ENCODE measurements around the gene LRRC59.
"Not testable (repeated sequence)": the region's sequence is repeated elsewhere in the genome, so short reads cannot be mapped to it uniquely, and the experiment has no call there.

Gene LRRC59

DNA sequence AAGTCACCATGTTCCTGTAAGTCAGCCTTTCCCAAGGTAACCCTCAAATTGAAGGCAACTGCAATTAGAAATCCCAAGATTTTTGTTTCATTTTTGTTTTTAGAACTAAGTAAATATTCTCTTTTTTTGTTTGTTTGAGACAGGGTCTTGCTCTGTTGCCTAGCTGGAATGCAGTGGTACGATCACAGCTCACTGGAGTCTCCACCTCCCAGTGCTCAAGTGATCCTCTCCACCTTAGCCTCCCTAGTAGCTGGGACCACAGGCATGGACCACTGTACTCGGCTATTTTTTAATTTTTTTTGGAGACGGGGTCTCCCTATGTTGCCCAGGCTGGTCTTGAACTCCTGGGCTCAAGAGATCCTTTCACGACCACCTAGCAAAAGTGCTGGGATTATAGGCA lies 10.6 kb upstream of the LRRC59 start:
- Histone ChIP-seq H3K27ac (no peak overlapping the region), H3K27me3 (peaks cover 12% of the 10 kb centered on the region), H3K4me3 (ENCODE audit: low read depth in 1 of 2, low read length in 1 of 2) (no peak overlapping the region), H3K9me3 (no peaks in the 10 kb centered on the region), H3K36me3 (no peaks in the 10 kb centered on the region), H3K4me1 (ENCODE audit: control insufficient read depth in 1 of 2, insufficient read depth in 1 of 2, low read depth in 1 of 2, low read length in 1 of 2) (no peaks in the 10 kb centered on the region)
- no peak for TF ChIP-seq CTCF (IDR thresholded peaks at IDR 0.05)

DNA sequence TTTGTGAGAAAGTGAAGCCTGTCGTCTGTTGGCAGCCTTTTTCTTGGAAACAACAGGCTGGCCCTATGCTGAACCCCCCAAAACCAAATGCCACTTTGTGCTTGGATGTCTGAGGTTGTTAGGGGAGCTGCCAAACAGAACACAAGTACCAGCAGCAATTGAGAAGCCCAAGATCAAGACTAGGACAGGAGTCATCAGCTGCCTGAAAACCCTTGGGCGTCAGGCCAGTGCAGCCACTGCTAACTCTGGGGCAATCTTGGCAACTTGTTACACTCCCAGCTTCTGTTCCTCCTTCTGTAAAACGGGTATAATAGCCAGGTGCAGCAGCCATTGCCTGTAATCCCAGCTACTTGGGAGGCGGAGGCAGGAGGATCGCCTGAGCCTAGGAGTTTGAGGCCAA lies 9.3 kb upstream of the LRRC59 start:
- H3K36me3 ChIP-seq, result no peaks in the 10 kb centered on the region
- H3K4me1 ChIP-seq (ENCODE audit: control insufficient read depth in 1 of 2, insufficient read depth in 1 of 2, low read depth in 1 of 2, low read length in 1 of 2), result no peaks in the 10 kb centered on the region
- no peak for TF ChIP-seq CTCF (IDR thresholded peaks at IDR 0.05)
- no peaks in the 10 kb centered on the region for H3K9me3 ChIP-seq
- no peak overlapping the region for H3K27ac ChIP-seq
- H3K4me3 ChIP-seq (ENCODE audit: low read depth in 1 of 2, low read length in 1 of 2), result no peak overlapping the region
- peaks cover 7% of the 10 kb centered on the region for H3K27me3 ChIP-seq

DNA sequence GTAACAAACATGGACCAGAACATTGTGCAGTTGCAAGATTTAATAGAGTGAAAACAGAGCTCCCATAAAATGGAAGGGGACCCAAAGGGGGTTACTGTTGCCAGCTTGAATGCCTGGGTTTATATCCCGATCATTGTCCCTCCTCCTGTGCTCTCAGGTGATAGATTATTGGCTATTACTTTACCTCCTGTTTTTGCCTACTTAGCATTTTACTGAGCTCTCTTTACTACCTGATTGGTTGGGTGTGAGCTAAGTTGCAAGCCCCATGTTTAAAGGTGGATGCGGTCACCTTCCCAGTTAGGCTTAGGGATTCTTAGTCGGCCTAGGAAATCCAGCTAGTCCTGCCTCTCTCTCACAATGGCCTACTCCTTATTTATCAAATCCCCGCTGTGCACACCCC lies 8.0 kb upstream of the LRRC59 start:
- H3K4me3 ChIP-seq (ENCODE audit: low read depth in 1 of 2, low read length in 1 of 2); H3K4me1 ChIP-seq (ENCODE audit: control insufficient read depth in 1 of 2, insufficient read depth in 1 of 2, low read depth in 1 of 2, low read length in 1 of 2); H3K27me3 ChIP-seq; H3K27ac ChIP-seq; H3K36me3 ChIP-seq; H3K9me3 ChIP-seq: not testable (repeated sequence)

GRCh38 chr17:50399591-50399990 lies 2.3 kb upstream of the LRRC59 start:
- not testable (repeated sequence) for H3K36me3 ChIP-seq; H3K9me3 ChIP-seq; H3K27me3 ChIP-seq; H3K27ac ChIP-seq; H3K4me3 ChIP-seq (ENCODE audit: low read depth in 1 of 2, low read length in 1 of 2)
- peaks cover 20 to 21% of the 10 kb centered on the region in 2 experiments for H3K4me1 ChIP-seq (ENCODE audit: control insufficient read depth in 1 of 2, insufficient read depth in 1 of 2, low read depth in 1 of 2, low read length in 1 of 2)

DNA sequence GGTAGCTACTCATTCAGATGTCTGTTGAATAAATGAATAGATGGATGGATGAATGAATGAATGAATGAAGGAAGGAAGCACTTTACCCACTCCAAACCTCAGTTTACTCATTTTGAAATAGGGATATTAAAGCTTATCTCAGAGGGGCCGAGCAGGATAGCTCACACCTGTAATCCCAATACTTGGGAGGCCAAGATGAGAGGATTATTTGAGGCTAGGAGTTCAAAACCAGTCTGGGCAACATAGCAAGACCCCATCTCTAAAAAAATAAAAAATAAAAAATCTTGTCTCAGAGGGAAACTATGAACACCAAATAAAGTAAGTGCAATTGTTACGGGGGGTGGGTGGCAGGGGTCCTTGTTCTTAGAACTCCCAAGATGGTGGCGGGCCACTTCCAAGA lies 1.3 kb upstream of the LRRC59 start:
- H3K9me3 ChIP-seq; H3K27ac ChIP-seq; H3K4me3 ChIP-seq (ENCODE audit: low read depth in 1 of 2, low read length in 1 of 2); H3K27me3 ChIP-seq: not testable (repeated sequence)
- Histone ChIP-seq H3K36me3 (peaks cover 12% of the 10 kb centered on the region), H3K4me1 (ENCODE audit: control insufficient read depth in 1 of 2, insufficient read depth in 1 of 2, low read depth in 1 of 2, low read length in 1 of 2) (peaks cover 20 to 21% of the 10 kb centered on the region in 2 experiments)

DNA sequence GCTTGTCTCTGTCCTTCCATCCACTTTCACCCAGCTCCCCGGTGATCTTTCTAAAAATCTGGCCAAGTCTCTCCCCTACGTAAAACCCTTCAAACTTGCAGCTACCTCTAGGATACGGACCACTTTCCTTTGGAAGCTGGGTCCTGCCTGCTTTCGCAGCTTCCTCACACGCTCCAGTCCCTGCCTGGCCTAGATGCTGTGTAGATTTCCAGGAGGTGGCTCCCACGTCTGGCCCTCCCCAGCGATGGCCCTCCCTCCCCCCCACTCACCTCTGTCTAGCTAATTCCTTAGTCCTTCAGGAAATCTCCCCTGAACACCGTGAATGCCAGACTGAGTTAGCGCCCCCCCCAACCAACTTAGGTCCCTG lies 579 bp upstream of the LRRC59 start:
- Histone ChIP-seq H3K36me3 (peaks cover 19% of the 10 kb centered on the region), H3K9me3 (no peaks in the 10 kb centered on the region), H3K27ac (no peak overlapping the region), H3K4me3 (ENCODE audit: low read depth in 1 of 2, low read length in 1 of 2) (peak overlapping the region; percentile 81 to 87), H3K4me1 (ENCODE audit: control insufficient read depth in 1 of 2, insufficient read depth in 1 of 2, low read depth in 1 of 2, low read length in 1 of 2) (peaks cover 20 to 21% of the 10 kb centered on the region in 2 experiments), H3K27me3 (no peaks in the 10 kb centered on the region)
- no peak for TF ChIP-seq CTCF (IDR thresholded peaks at IDR 0.05)

DNA sequence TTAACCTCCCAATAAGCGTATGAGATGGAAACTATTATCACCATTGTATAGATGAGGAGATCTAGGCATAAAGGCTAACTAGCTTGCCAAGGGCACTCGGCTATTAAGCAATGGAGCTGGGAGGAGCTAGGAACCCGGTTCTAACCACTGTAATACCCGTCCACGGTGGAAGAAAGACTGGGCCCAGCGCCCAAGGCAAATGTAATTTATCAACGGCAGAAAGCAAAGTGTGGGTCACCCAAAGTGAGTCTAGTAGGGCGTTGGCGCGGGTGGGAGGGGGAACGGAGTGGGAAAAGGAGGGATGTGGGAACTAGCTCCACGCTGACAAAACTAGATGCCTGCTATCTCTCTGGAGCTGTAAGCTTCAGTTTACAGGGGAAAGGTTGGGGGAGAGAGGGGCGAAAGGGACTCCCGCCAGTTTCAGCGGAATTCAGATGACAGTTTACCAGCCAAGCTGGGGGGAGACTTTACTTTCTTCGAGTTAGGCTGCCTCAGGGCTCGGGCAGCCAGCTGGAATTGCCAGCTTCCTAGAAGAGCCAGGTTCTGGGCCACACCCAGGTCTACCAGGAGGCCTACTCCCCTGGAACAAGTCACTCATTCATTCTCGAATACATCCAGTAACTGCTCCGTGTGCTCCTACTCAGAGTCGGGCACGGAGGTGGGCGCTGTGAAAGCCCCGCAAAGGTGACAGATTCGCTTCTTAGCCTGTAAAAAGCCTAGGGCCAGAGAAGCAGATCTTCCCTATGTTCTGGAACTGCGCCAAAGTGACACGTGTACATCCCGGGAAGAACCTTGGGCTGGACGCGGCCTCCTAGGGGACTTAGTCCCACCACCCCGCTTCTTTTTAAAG lies 837 bp downstream of the LRRC59 start:
- H3K27ac ChIP-seq, result peak overlapping the region; percentile 69
- TF ChIP-seq CTCF (IDR thresholded peaks at IDR 0.05), result no peak
- no peaks in the 10 kb centered on the region for H3K9me3 ChIP-seq
- H3K4me1 ChIP-seq (ENCODE audit: control insufficient read depth in 1 of 2, insufficient read depth in 1 of 2, low read depth in 1 of 2, low read length in 1 of 2), result peaks cover 20 to 21% of the 10 kb centered on the region in 2 experiments
- no peaks in the 10 kb centered on the region for H3K27me3 ChIP-seq
- H3K36me3 ChIP-seq, result peaks cover 34% of the 10 kb centered on the region
- peak overlapping the region; percentile 81 to 87 for H3K4me3 ChIP-seq (ENCODE audit: low read depth in 1 of 2, low read length in 1 of 2)
